IMR-90 (cell line): ENCODE results near the gene OBP2A. TPM values are rescaled to one million over a fixed set of nuclear protein-coding genes. Genes with fewer than 3 reads are reported as not detected.

Experiments
- ATAC-seq: fragments of 200-7000 bp; cut with Tn5 transposase; 2 replicates; pipeline ENCODE4 v1.9.1; 2020; ENCODE audit warnings: low read depth, mild to moderate bottlenecking, moderate library complexity
- BruUV-seq: library from RNA; stranded (reverse); fragments of 400-500 nt; replicated peaks from 2 replicates; lab custom pipeline; 2021; lab: Mats Ljungman, UMichigan
- CTCF ChIA-PET: fragments of 300-600 bp; formaldehyde crosslinking; extraction: SDS; loops from one replicate; lab custom pipeline; 2021; ENCODE audit warnings: antibody characterized with exemption; lab: Yijun Ruan, JAX
- POLR2A ChIA-PET: fragments of 300-600 bp; sonication (Branson Sonifier 250); formaldehyde crosslinking; loops from one replicate; lab custom pipeline; 2022; ENCODE audit warnings: antibody characterized with exemption; ENCODE audit not compliant: unreplicated experiment; lab: Charles Lee
- DNase-seq: peaks from one replicate; pipeline ENCODE4 v3.0.0; 2013
- H2AFZ ChIP-seq: replicated peaks from 2 replicates; pipeline ENCODE3; 2013; ENCODE audit warnings: low read length, mild to moderate bottlenecking; ENCODE audit not compliant: poor library complexity
- H2AK5ac ChIP-seq: 2 replicates; pipeline ENCODE4 v1.6.1; 2013; ENCODE audit warnings: low read depth, low read length, inconsistent platforms
- H2AK9ac ChIP-seq: replicated peaks from 2 replicates; pipeline ENCODE3; 2013; ENCODE audit warnings: mild to moderate bottlenecking, low read depth, low read length, moderate library complexity; ENCODE audit not compliant: poor library complexity
- H2BK120ac ChIP-seq: 2 replicates; pipeline ENCODE4 v1.6.1; 2013; ENCODE audit warnings: low read depth, low read length, inconsistent platforms
- H2BK15ac ChIP-seq: 3 replicates; pipeline ENCODE4 v1.6.1; 2013; ENCODE audit warnings: low read depth, low read length, inconsistent platforms
- H2BK20ac ChIP-seq: 2 replicates; pipeline ENCODE4 v1.6.1; 2013; ENCODE audit warnings: low read depth, mild to moderate bottlenecking, inconsistent platforms, low read length, moderate library complexity
- H2BK5ac ChIP-seq: 2 replicates; pipeline ENCODE4 v1.6.1; 2013; ENCODE audit warnings: mild to moderate bottlenecking, low read depth, low read length, inconsistent platforms; ENCODE audit not compliant: poor library complexity, severe bottlenecking
- H3K14ac ChIP-seq: replicated peaks from 2 replicates; pipeline ENCODE4 v1.6.1; 2013; ENCODE audit warnings: low read depth, low read length, inconsistent platforms
- H3K18ac ChIP-seq: 2 replicates; pipeline ENCODE4 v1.6.1; 2013; ENCODE audit warnings: low read depth, low read length, control low read depth
- H3K23ac ChIP-seq: 2 replicates; pipeline ENCODE4 v1.6.1; 2013; ENCODE audit warnings: low read depth, low read length, inconsistent platforms
- H3K27ac ChIP-seq: 2 replicates; pipeline ENCODE4 v1.5.1; 2013; ENCODE audit warnings: mild to moderate bottlenecking, control low read depth, low read length; ENCODE audit not compliant: insufficient read depth
- H3K27me3 ChIP-seq: 2 replicates; pipeline ENCODE4 v1.6.1; 2013; ENCODE audit warnings: low read length; ENCODE audit not compliant: control insufficient read depth, insufficient read depth
- H3K36me3 ChIP-seq: 2 replicates; pipeline ENCODE4 v1.6.1; 2013; ENCODE audit warnings: low read length, mixed read lengths; ENCODE audit not compliant: control insufficient read depth, insufficient read depth
- H3K4ac ChIP-seq: 2 replicates; pipeline ENCODE4 v1.6.1; 2013; ENCODE audit warnings: low read depth, low read length, inconsistent platforms
- H3K4me1 ChIP-seq: 2 replicates; pipeline ENCODE4 v1.6.1; 2013; ENCODE audit warnings: low read length, mixed read lengths; ENCODE audit not compliant: control insufficient read depth, insufficient read depth
- H3K4me2 ChIP-seq: 2 replicates; pipeline ENCODE4 v1.6.1; 2013; ENCODE audit warnings: low read depth, mild to moderate bottlenecking, control low read depth, low read length, moderate library complexity
- H3K4me3 ChIP-seq: 2 replicates; pipeline ENCODE4 v1.5.1; 2013; ENCODE audit warnings: low read depth, mild to moderate bottlenecking, control low read depth, low read length, moderate library complexity; ENCODE audit not compliant: insufficient read depth
- H3K56ac ChIP-seq: 2 replicates; pipeline ENCODE4 v1.6.1; 2013; ENCODE audit warnings: low read length, inconsistent platforms; ENCODE audit not compliant: insufficient read depth; ENCODE audit errors: extremely low read depth
- H3K79me1 ChIP-seq, 2 experiments: 2 replicates each; pipeline ENCODE4 v1.6.1; 2013; ENCODE audit warnings: low read length in 2 of 2, inconsistent platforms in 1 of 2, low read depth in 1 of 2
- H3K9ac ChIP-seq: 2 replicates; pipeline ENCODE4 v1.6.1; 2013; ENCODE audit warnings: low read depth, low read length, control low read depth
- H3K9me1 ChIP-seq: 2 replicates; pipeline ENCODE4 v1.6.1; 2013; ENCODE audit warnings: low read length, inconsistent platforms; ENCODE audit not compliant: insufficient read depth
- H3K9me3 ChIP-seq: 2 replicates; pipeline ENCODE4 v1.6.1; 2013; ENCODE audit warnings: low read length; ENCODE audit not compliant: control insufficient read depth, insufficient read depth
- H4K20me1 ChIP-seq: 2 replicates; pipeline ENCODE4 v1.6.1; 2013; ENCODE audit warnings: low read length, inconsistent platforms; ENCODE audit not compliant: insufficient read depth
- H4K5ac ChIP-seq: 2 replicates; pipeline ENCODE4 v1.6.1; 2013; ENCODE audit warnings: mild to moderate bottlenecking, low read depth, low read length, control low read depth
- H4K8ac ChIP-seq, 2 experiments: 2 replicates each; pipeline ENCODE4 v1.6.1; 2013; ENCODE audit warnings: low read depth in 2 of 2, low read length in 2 of 2, control low read depth in 1 of 2, inconsistent platforms in 1 of 2
- H4K91ac ChIP-seq: 2 replicates; pipeline ENCODE4 v1.6.1; 2013; ENCODE audit warnings: low read depth, low read length, inconsistent platforms; ENCODE audit not compliant: insufficient read depth
- BHLHE40 ChIP-seq: fragments of 150-350 bp; IDR thresholded peaks from 2 replicates; pipeline ENCODE4 v1.6.1; 2016; ENCODE audit warnings: mild to moderate bottlenecking, low read depth, low read length
- CHD1 ChIP-seq: IDR thresholded peaks from 2 replicates; pipeline ENCODE4 v1.6.1; 2012; ENCODE audit warnings: low read depth, low read length, improper control_type of control experiment
- FOS ChIP-seq: fragments of 150-350 bp; IDR thresholded peaks from 2 replicates; pipeline ENCODE4 v1.6.1; 2016; ENCODE audit warnings: low read depth, low read length
- MAZ ChIP-seq: IDR thresholded peaks from 2 replicates; pipeline ENCODE4 v1.6.1; 2012; ENCODE audit warnings: low read depth, mild to moderate bottlenecking, low read length, improper control_type of control experiment, moderate library complexity, borderline replicate concordance
- MXI1 ChIP-seq: IDR thresholded peaks from 2 replicates; pipeline ENCODE4 v1.6.1; 2012; ENCODE audit warnings: low read depth, mild to moderate bottlenecking, low read length, moderate library complexity, borderline replicate concordance
- RAD21 ChIP-seq: IDR thresholded peaks from 2 replicates; pipeline ENCODE4 v1.6.1; 2012; ENCODE audit warnings: low read length, improper control_type of control experiment
- RFX5 ChIP-seq: IDR thresholded peaks from 2 replicates; pipeline ENCODE4 v1.8.0; 2012; ENCODE audit warnings: low read depth, mild to moderate bottlenecking, low read length, moderate library complexity
- SMC3 ChIP-seq: fragments of 150-350 bp; IDR thresholded peaks from 2 replicates; pipeline ENCODE4 v1.6.1; 2016; ENCODE audit warnings: low read depth, mild to moderate bottlenecking, antibody characterized with exemption, low read length, moderate library complexity
- WGBS, 2 experiments: methylation state at CpG; one replicate each; pipeline versions ENCODE4 v1.1.5 to v1.1.7; 2013; ENCODE audit warnings: missing lambda C conversion rate in 2 of 2; ENCODE audit not compliant: insufficient read length in 1 of 2; ENCODE audit errors: extremely low coverage in 2 of 2; 5-methylcytosine and 5-hydroxymethylcytosine counted together
- dilution Hi-C: fragments of 300-500 bp; cut with HindIII; formaldehyde crosslinking; loops from one replicate; pipeline ENCODE4 v1.14.3; 2018; ENCODE audit warnings: low sequenced_read_pairs; ENCODE audit not compliant: unreplicated experiment
- in situ Hi-C: fragments of 300-500 bp; cut with MboI; formaldehyde crosslinking; loops from 3 replicates; pipeline ENCODE4 v1.14.3; 2019; ENCODE audit warnings: low sequenced_read_pairs, inconsistent platforms, mixed read lengths
- intact Hi-C: fragments of 100-400 bp; cut with micrococcal nuclease; formaldehyde crosslinking; loops from 2 replicates; pipeline ENCODE4 v1.10.0; 2022
- polyA plus RNA-seq, 3 experiments: library from polyadenylated mRNA; depleted of rRNA; stranded (reverse); fragments of >200 nt; gene quantifications; 2 replicates each; pipeline ENCODE4 v1.2.3, GENCODE V29; 2012; ENCODE audit warnings: low replicate concordance in 1 of 3
- total RNA-seq: library from RNA; depleted of rRNA; stranded (reverse); fragments of >200 nt; gene quantifications from 2 replicates; pipeline ENCODE4 v1.2.3, GENCODE V29; 2012
- TF ChIP-seq, protein P1 (sequence below): fragments of 150-350 bp; IDR thresholded peaks from 2 replicates; pipeline ENCODE4 v1.6.1; 2017; ENCODE audit warnings: mild to moderate bottlenecking, antibody characterized with exemption, low read length, low read depth

The OBP2A gene
- total and polyA plus RNA-seq, 2 of the 4 experiments (the other 2 are of a cell fraction) = not detected

DNA sequence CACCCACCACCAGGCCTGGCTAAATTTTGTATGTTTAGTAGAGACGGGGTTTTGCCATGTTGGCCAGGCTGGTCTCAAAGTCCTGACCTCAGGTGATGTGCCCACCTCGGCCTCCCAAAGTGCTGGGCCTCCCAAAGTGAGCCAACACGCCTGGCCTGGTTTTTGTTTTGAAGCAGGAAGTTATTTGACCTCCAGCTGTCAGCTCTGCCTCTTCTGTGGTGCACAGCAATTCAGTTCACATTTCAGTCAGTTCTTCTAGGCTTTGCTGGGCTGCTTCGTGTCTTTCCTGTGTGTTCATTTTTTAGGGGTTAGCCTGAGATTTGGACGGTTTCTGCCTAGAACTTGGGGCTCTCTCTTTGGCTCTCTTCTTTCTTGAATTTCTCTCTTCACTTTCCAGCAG, 15.8 kb upstream of the OBP2A start:
- H3K9me1 ChIP-seq = no peaks in the 10 kb centered on the region
- in situ Hi-C loops (no loop called here), intact Hi-C loops (no loop called here), dilution Hi-C loops (no loop called here)
- no peaks in the 10 kb centered on the region for H4K20me1 ChIP-seq
- H4K5ac ChIP-seq = no peak overlapping the region
- H3K27me3 ChIP-seq = peaks cover 6% of the 10 kb centered on the region
- CTCF ChIA-PET = no interaction called here
- WGBS, 2 experiments = 40% methylated on average over 3 of the region's 5 CpGs; no CpG with 5 or more reads in 1 of the 2 experiments
- POLR2A ChIA-PET = no interaction called here
- ATAC-seq = no peak
- no peak overlapping the region for H3K9ac ChIP-seq
- no peak overlapping the region for H2AFZ ChIP-seq
- no peaks in the 10 kb centered on the region for H3K79me1 ChIP-seq
- no peak for DNase-seq
- no peaks in the 10 kb centered on the region for H3K4me1 ChIP-seq
- no peak overlapping the region for H3K27ac ChIP-seq
- H2AK9ac ChIP-seq = no peak overlapping the region
- H2BK20ac ChIP-seq = no peak overlapping the region
- no peaks in the 10 kb centered on the region for H3K9me3 ChIP-seq
- H3K4me2 ChIP-seq = no peak overlapping the region
- H3K23ac ChIP-seq = no peak overlapping the region
- H4K8ac ChIP-seq = no peak overlapping the region
- no peak overlapping the region for H2BK5ac ChIP-seq
- H2BK120ac ChIP-seq = no peak overlapping the region
- H3K56ac ChIP-seq = no peak overlapping the region
- H3K36me3 ChIP-seq = no peaks in the 10 kb centered on the region
- TF ChIP-seq MAZ (no peak), BHLHE40 (no peak), CHD1 (no peak), MXI1 (no peak), FOS (no peak), RAD21 (no peak), RFX5 (no peak), SMC3 (no peak)
- TF ChIP-seq, protein P1, sequence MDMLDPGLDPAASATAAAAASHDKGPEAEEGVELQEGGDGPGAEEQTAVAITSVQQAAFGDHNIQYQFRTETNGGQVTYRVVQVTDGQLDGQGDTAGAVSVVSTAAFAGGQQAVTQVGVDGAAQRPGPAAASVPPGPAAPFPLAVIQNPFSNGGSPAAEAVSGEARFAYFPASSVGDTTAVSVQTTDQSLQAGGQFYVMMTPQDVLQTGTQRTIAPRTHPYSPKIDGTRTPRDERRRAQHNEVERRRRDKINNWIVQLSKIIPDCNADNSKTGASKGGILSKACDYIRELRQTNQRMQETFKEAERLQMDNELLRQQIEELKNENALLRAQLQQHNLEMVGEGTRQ = no peak
- no peak overlapping the region for H3K4me3 ChIP-seq
- BruUV-seq = no TSS peak
- no peak overlapping the region for H2AK5ac ChIP-seq
- H3K14ac ChIP-seq = no peak overlapping the region
- no peak overlapping the region for H2BK15ac ChIP-seq
- H4K91ac ChIP-seq = no peak overlapping the region
- H3K4ac ChIP-seq = no peak overlapping the region
- no peak overlapping the region for H3K18ac ChIP-seq
